ENCODE measurements around the gene HLA-G.
"Not testable (repeated sequence)": the region's sequence is repeated elsewhere in the genome, so short reads cannot be mapped to it uniquely, and the experiment has no call there.

The HLA-G gene

GRCh38 chr6:29864037-29864810 lies 36.6 kb downstream of the HLA-G start:
- Histone ChIP-seq H3K9me3 (no peaks in the 10 kb centered on the region), H3K4me1 (no peaks in the 10 kb centered on the region), H3K36me3 (no peaks in the 10 kb centered on the region), H3K4me3 (ENCODE audit: low read depth, low read length) (no peak overlapping the region), H3K27me3 (peaks cover 49% of the 10 kb centered on the region)
- TF ChIP-seq CTCF (IDR thresholded peaks at IDR 0.05; ENCODE audit: low read depth, low read length), result no peak
- DNase-seq, result no peak

- DNase-seq, result no peak
- TF ChIP-seq CTCF (IDR thresholded peaks at IDR 0.05; ENCODE audit: low read depth, low read length), result no peak
- no peaks in the 10 kb centered on the region for H3K9me3 ChIP-seq
- no peak overlapping the region for H3K4me3 ChIP-seq (ENCODE audit: low read depth, low read length)
- H3K36me3 ChIP-seq, result no peaks in the 10 kb centered on the region
- H3K27me3 ChIP-seq, result peaks cover 40% of the 10 kb centered on the region
- no peaks in the 10 kb centered on the region for H3K4me1 ChIP-seq
Measured at GRCh38 chr6:29865631-29866030, 38.0 kb downstream of the HLA-G start.

GRCh38 chr6:29870104-29870503 lies 42.5 kb downstream of the HLA-G start:
- Histone ChIP-seq H3K4me1 (no peaks in the 10 kb centered on the region), H3K9me3 (no peaks in the 10 kb centered on the region), H3K27me3 (peaks cover 12% of the 10 kb centered on the region), H3K36me3 (no peaks in the 10 kb centered on the region), H3K4me3 (ENCODE audit: low read depth, low read length) (no peak overlapping the region)
- DNase-seq, result no peak
- TF ChIP-seq CTCF (IDR thresholded peaks at IDR 0.05; ENCODE audit: low read depth, low read length), result no peak

GRCh38 chr6:29872791-29873190 lies 45.2 kb downstream of the HLA-G start:
- Histone ChIP-seq H3K27me3 (no peaks in the 10 kb centered on the region), H3K4me3 (ENCODE audit: low read depth, low read length) (no peak overlapping the region)

GRCh38 chr6:29875257-29875656 lies 47.6 kb downstream of the HLA-G start:
- Histone ChIP-seq H3K4me3 (ENCODE audit: low read depth, low read length) (no peak overlapping the region), H3K9me3 (no peaks in the 10 kb centered on the region), H3K4me1 (no peaks in the 10 kb centered on the region), H3K36me3 (no peaks in the 10 kb centered on the region), H3K27me3 (no peaks in the 10 kb centered on the region)
- TF ChIP-seq CTCF (IDR thresholded peaks at IDR 0.05; ENCODE audit: low read depth, low read length), result no peak
- no peak for DNase-seq

More at GRCh38 chr6:29872791-29873190, 45.2 kb downstream of the HLA-G start:
- Histone ChIP-seq H3K4me1 (no peaks in the 10 kb centered on the region), H3K36me3 (no peaks in the 10 kb centered on the region), H3K9me3 (no peaks in the 10 kb centered on the region)
- no peak for TF ChIP-seq CTCF (IDR thresholded peaks at IDR 0.05; ENCODE audit: low read depth, low read length)
- no peak for DNase-seq

- not testable (repeated sequence) for H3K9me3 ChIP-seq; H3K4me1 ChIP-seq; H3K27me3 ChIP-seq; DNase-seq; H3K36me3 ChIP-seq; H3K4me3 ChIP-seq (ENCODE audit: low read depth, low read length)
Measured at GRCh38 chr6:29875734-29876133, 48.1 kb downstream of the HLA-G start.
